A549 (cell line): ENCODE measurements around the gene IL17A.

Source experiments
- ELK1 ChIP-seq: fragments of 150-350 bp; IDR thresholded peaks from 2 replicates; pipeline ENCODE4 v1.6.1; 2014; ENCODE audit warnings: low read depth, mild to moderate bottlenecking, low read length
- FOSL2 ChIP-seq, 2 experiments: fragments of 450-650 bp in 1 of 2; fragments of >200 bp in 1 of 2; sonication (Bioruptor Twin) in 1 of 2; formaldehyde crosslinking; IDR thresholded peaks; 2 replicates each; pipeline versions ENCODE4 v1.5.0 to v1.6.1; 2016 to 2020; ENCODE audit warnings: mild to moderate bottlenecking in 1 of 2, moderate library complexity in 1 of 2
- KDM1A ChIP-seq: fragments of 200-600 bp; sonication (generic); IDR thresholded peaks from 2 replicates; pipeline ENCODE4 v1.6.1; 2016; ENCODE audit warnings: low read depth, mild to moderate bottlenecking
- MAZ ChIP-seq: fragments of 150-350 bp; IDR thresholded peaks from 2 replicates; pipeline ENCODE4 v1.6.1; 2014; ENCODE audit warnings: antibody characterized with exemption, low read depth, low read length, borderline replicate concordance
- MYC ChIP-seq: IDR thresholded peaks from 2 replicates; pipeline ENCODE4 v1.6.1; 2012; ENCODE audit warnings: mild to moderate bottlenecking, inconsistent platforms, low read length, improper control_type of control experiment, borderline replicate concordance
- PBX3 ChIP-seq: IDR thresholded peaks from 2 replicates; pipeline ENCODE4 v1.6.1; 2012
- PHF8 ChIP-seq: fragments of 200-600 bp; sonication (generic); IDR thresholded peaks from 2 replicates; pipeline ENCODE4 v1.6.1; 2016; ENCODE audit warnings: low read depth, mild to moderate bottlenecking, antibody characterized with exemption, moderate library complexity, borderline replicate concordance
- RAD21 ChIP-seq, 2 experiments: fragments of >200 bp in 1 of 2; sonication (Bioruptor Twin) in 1 of 2; formaldehyde crosslinking in 1 of 2; IDR thresholded peaks in 1 of 2; conservative IDR thresholded peaks in 1 of 2; 2 replicates in 1 of 2; 3 replicates in 1 of 2; pipeline ENCODE4 v1.6.1; 2012 to 2018; ENCODE audit warnings: inconsistent platforms in 1 of 2
- SMC3 ChIP-seq: fragments of >200 bp; sonication (Bioruptor Twin); formaldehyde crosslinking; IDR thresholded peaks from 3 replicates; pipeline ENCODE4 v1.6.1; 2018; ENCODE audit warnings: inconsistent platforms
- TF ChIP-seq, protein P1 (sequence below): fragments of >200 bp; sonication (Bioruptor Twin); formaldehyde crosslinking; IDR thresholded peaks from 3 replicates; pipeline ENCODE4 v1.5.1; 2016
- TF ChIP-seq, protein P2 (sequence below): fragments of >200 bp; sonication (Bioruptor Twin); formaldehyde crosslinking; IDR thresholded peaks from 2 replicates; pipeline ENCODE4 v1.6.1; 2016

GRCh38 chr6:52207066-52207465 lies 20.9 kb downstream of the IL17A start:
- TF ChIP-seq, protein P1, sequence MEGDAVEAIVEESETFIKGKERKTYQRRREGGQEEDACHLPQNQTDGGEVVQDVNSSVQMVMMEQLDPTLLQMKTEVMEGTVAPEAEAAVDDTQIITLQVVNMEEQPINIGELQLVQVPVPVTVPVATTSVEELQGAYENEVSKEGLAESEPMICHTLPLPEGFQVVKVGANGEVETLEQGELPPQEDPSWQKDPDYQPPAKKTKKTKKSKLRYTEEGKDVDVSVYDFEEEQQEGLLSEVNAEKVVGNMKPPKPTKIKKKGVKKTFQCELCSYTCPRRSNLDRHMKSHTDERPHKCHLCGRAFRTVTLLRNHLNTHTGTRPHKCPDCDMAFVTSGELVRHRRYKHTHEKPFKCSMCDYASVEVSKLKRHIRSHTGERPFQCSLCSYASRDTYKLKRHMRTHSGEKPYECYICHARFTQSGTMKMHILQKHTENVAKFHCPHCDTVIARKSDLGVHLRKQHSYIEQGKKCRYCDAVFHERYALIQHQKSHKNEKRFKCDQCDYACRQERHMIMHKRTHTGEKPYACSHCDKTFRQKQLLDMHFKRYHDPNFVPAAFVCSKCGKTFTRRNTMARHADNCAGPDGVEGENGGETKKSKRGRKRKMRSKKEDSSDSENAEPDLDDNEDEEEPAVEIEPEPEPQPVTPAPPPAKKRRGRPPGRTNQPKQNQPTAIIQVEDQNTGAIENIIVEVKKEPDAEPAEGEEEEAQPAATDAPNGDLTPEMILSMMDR = no peak
- TF ChIP-seq, protein P2, sequence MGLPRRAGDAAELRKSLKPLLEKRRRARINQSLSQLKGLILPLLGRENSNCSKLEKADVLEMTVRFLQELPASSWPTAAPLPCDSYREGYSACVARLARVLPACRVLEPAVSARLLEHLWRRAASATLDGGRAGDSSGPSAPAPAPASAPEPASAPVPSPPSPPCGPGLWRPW = no peak
- TF ChIP-seq MYC (no peak), ELK1 (no peak), MAZ (no peak), PBX3 (no peak), PHF8 (no peak), RAD21 (conservative IDR thresholded peaks at IDR 0.05 in 1 of 2, IDR thresholded peaks at IDR 0.05 in 1 of 2) (no peak), KDM1A (no peak), FOSL2 (IDR thresholded peaks at IDR 0.05) (no peak), FOSL2 (CRISPR knock-in tag; IDR thresholded peaks at IDR 0.05) (no peak), SMC3 (no peak)
